ENCODE results near the gene IQCH. TPM values are rescaled to one million over a fixed set of nuclear protein-coding genes. Genes with fewer than 3 reads are reported as not detected.

Gene IQCH
- total and polyA plus RNA-seq, 10 donors: 0.12 to 2.3 (median 1.3) TPM

DNA sequence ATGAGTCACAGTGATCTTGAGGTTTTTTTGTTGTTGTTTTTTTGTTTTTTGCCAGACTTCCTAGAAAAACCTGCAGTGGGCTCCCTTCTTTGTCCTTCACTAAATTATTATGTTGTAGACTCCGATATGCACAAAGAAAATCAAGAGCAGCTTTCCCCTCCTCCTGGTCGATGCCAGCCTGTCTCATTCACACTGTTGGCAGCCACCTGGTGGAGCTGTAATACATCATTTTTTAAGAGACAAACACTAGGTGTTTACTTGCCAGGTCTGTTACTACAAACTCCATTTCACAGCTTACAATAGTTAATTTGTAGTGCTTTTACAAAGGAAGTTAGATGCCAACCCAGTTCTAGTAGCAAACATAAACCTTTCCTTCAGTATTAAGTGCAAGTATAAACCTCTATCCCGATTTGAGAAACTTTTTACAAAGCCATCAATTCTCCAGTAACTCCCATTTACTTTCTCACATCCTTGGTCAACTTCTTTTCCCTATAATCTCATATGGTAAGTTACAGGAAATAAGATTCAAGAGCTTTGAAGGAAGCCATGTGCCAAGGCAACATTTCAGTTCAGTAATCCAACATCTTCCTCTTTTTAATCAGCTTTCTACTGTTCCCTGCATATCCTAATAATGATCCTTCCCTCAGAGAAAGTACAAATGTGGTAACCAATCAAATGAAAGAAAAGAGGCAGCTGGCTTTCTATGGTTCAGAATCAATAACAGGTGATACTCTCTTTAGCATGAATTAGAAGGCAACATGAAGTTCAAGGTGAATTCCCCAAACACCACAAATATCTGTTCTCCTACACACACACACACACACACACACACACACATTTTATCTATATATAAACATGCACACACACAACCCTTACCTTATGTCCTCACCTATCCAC is 14.1 kb upstream of the IQCH start:
- intact Hi-C loops (cut with DNase I; ENCODE audit: low total_unique reads): no loop called here
- no peak for DNase-seq
- Histone ChIP-seq H3K27ac (peak overlapping the region in 6 of 8 donors; percentile 13 to 74 (median 42)), H3K9me3 (no peaks in the 10 kb centered on the region), H3K4me1 (peaks cover 11 to 53% (median 37%) of the 10 kb centered on the region in 6 donors), H3K4me3 (no peak overlapping the region), H3K27me3 (replicated peaks in 1 of 7) (no peaks in the 10 kb centered on the region), H3K36me3 (peaks cover 0 to 12% (median 4%) of the 10 kb centered on the region in 6 donors)
- TF ChIP-seq POLR2A (IDR thresholded peaks at IDR 0.05): no peak
- TF ChIP-seq, protein P1, sequence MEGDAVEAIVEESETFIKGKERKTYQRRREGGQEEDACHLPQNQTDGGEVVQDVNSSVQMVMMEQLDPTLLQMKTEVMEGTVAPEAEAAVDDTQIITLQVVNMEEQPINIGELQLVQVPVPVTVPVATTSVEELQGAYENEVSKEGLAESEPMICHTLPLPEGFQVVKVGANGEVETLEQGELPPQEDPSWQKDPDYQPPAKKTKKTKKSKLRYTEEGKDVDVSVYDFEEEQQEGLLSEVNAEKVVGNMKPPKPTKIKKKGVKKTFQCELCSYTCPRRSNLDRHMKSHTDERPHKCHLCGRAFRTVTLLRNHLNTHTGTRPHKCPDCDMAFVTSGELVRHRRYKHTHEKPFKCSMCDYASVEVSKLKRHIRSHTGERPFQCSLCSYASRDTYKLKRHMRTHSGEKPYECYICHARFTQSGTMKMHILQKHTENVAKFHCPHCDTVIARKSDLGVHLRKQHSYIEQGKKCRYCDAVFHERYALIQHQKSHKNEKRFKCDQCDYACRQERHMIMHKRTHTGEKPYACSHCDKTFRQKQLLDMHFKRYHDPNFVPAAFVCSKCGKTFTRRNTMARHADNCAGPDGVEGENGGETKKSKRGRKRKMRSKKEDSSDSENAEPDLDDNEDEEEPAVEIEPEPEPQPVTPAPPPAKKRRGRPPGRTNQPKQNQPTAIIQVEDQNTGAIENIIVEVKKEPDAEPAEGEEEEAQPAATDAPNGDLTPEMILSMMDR (IDR thresholded peaks at IDR 0.05 in 8 of 11, conservative IDR thresholded peaks at IDR 0.05 in 3 of 11): peak in 1 of 11 experiments; percentile 12
- 62 to 74% (median 67%) methylated on average over 3 of the region's 3 CpGs for WGBS, 5 donors

DNA sequence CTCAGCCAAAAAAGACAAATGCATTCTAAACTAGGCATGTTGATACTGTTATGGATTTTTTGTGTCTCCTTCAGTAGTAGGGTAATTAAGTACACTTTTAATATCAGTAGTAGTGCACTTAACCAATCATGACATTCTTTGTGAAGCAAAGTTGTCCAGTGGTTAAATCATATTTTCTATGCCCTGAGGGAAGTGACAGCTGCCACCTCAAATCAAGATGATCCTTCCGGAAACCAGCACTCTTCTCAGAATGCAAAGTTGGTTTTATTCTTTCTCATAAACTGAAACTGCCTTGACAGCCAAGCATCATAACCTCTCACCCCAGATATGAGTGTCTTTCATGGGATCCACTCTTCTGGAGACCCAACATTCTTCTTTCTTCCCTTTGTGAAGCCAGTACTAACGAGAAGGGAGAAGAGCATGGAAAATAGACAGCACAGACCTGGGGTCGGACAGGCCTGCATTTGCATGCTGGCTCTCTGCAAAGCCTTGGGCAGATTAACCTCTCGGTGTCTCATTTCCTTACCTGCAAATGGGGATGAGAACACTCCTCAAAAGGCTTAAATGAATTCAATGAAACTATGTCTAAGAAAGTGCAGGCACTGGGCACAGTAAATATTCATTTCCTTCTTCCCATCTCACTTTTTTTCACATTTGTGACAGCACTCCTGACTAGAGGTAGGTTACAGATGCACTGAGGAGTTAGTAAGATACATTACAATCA is 13.3 kb upstream of the IQCH start:
- H3K36me3 ChIP-seq: peaks cover 0 to 12% (median 0%) of the 10 kb centered on the region in 6 donors
- TF ChIP-seq, protein P1 (IDR thresholded peaks at IDR 0.05 in 8 of 11, conservative IDR thresholded peaks at IDR 0.05 in 3 of 11): no peak
- TF ChIP-seq POLR2AphosphoS5 (IDR thresholded peaks at IDR 0.05) (no peak), POLR2A (IDR thresholded peaks at IDR 0.05) (no peak)
- H3K4me3 ChIP-seq: peak overlapping the region in 2 of 8 donors; percentile 1 to 46
- H3K27ac ChIP-seq: peak overlapping the region in 6 of 8 donors; percentile 1 to 74 (median 42)
- H3K27me3 ChIP-seq (replicated peaks in 1 of 7): no peaks in the 10 kb centered on the region
- WGBS, 5 donors: 51 to 78% (median 64%) methylated on average over 4 of the region's 4 CpGs
- DNase-seq: no peak
- peaks cover 11 to 53% (median 37%) of the 10 kb centered on the region in 6 donors for H3K4me1 ChIP-seq
- intact Hi-C loops (cut with DNase I; ENCODE audit: low total_unique reads): no loop called here
- peaks cover 0 to under 1% (median 0%) of the 10 kb centered on the region in 8 donors for H3K9me3 ChIP-seq

DNA sequence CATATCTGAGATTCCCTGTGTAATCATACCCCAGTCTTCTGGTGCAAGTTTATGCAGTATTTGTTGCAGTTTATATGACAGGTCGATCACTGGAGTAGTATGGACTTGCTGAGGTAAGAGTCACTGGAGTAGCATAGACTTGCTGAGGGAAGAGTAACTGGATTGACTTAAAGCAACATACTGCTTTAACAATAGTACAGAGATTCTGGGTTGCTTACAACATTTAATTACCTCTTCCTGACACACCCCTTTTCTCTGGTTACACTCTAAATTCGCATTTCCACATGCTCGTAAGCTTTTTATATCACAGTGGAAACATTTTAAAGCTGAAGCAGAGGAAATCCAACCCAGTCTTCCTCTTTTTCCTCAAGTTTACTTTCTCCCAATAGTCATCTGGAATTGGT is 11.9 kb upstream of the IQCH start:
- H3K9me3 ChIP-seq: peaks cover 0 to 12% (median 7%) of the 10 kb centered on the region in 8 donors
- peak overlapping the region in 2 of 8 donors; percentile 7 to 19 for H3K27ac ChIP-seq
- intact Hi-C loops (cut with DNase I; ENCODE audit: low total_unique reads): no loop called here
- no peak overlapping the region for H3K4me3 ChIP-seq
- H3K36me3 ChIP-seq: peaks cover 0 to 23% (median 2%) of the 10 kb centered on the region in 6 donors
- H3K4me1 ChIP-seq: peaks cover 11 to 53% (median 37%) of the 10 kb centered on the region in 6 donors
- 34 to 38% (median 36%) methylated on average over 3 of the region's 3 CpGs for WGBS, 5 donors
- TF ChIP-seq, protein P1 (IDR thresholded peaks at IDR 0.05 in 8 of 11, conservative IDR thresholded peaks at IDR 0.05 in 3 of 11): no peak
- TF ChIP-seq POLR2AphosphoS5 (IDR thresholded peaks at IDR 0.05): no peak
- TF ChIP-seq POLR2A (IDR thresholded peaks at IDR 0.05): no peak
- no peaks in the 10 kb centered on the region for H3K27me3 ChIP-seq (replicated peaks in 1 of 7)
- no peak for DNase-seq
